ENCODE measurements around the gene CCDC180.

The CCDC180 gene

DNA sequence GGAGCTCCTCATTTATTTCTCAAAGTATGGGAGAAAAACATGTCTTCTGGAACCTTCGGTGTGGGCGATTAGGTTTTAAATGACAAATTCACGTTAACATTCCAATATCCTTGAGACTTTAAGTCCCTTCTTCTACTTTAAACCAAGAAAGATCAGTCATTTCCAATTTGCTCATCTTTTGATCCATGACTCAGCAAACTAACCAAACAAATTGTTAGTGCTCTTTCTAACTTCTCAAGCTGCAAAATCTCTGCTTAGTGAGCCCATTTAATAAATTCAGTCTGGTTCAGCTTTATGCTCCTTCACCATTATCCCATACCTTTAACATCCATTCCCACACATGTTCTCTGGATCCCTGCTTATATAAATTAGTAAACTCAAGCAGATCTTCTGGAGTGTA is 5.5 kb upstream of the CCDC180 start:
- peaks cover 23% of the 10 kb centered on the region for H3K36me3 Mint-ChIP-seq
- no peaks in the 10 kb centered on the region for H3K4me1 Mint-ChIP-seq (ENCODE audit: low read depth)
- H3K27ac Mint-ChIP-seq, result no peak overlapping the region
- H3K4me3 Mint-ChIP-seq, result no peak overlapping the region
- H3K27me3 Mint-ChIP-seq, result peaks cover 8% of the 10 kb centered on the region
- peaks cover 36% of the 10 kb centered on the region for H3K9me3 Mint-ChIP-seq (ENCODE audit: low read depth)

DNA sequence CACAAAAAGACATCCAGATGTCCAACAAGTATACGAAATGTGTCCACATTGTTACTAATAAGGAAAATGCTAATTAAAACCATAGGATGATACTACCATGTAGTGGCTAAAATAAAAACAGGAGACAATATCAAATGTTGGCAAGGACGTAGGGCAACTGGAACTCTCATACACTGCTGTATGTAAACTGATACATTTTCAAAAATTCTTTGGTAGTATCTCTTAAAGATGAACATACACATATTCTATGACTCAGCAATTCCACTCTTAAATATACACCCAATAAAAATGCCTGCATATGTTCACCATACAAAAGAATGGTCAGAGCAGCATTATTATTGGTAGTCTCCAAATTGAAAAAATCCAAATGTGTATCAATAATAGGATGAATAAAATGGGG is 2.9 kb upstream of the CCDC180 start:
- Mint-ChIP-seq H3K36me3 (peaks cover 17% of the 10 kb centered on the region), H3K27ac (no peak overlapping the region), H3K9me3 (ENCODE audit: low read depth) (peaks cover 25% of the 10 kb centered on the region)

DNA sequence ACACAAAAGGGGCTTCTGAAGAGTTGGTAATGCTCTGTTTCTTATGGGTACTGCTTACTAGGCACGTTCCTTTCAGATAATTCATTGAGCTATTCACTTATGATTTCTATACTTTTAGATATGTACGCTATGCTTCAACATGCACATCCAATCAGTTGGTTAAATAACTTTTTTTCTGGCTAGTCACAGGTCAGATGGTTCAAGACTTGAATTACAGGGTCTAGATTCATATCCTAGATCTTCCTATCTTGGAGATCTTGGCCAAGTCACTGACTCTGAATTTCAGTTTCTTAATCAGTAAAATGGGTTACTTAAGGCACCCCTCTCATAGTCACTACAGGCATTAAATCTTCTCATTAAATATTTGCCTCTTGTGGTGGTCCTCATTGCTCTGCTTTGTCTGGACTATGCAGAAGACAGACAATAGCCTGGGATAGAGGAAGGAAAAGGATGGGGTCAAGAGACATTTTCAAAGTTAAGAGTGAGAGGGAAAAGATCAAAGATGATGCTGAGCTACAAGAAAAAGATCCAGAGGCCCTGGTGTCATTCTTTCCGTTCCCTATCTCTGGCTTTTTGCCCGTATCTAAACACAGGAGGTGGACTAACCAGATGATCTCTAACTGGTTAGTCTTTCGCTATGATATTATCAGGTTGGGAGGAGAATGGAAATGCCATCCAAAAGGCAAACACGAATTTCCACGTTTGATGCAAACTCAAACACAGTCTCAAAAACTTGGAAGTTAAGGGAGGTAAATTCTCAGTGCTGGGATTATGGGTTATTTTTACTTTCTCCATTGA is 1.8 kb upstream of the CCDC180 start:
- H3K27me3 Mint-ChIP-seq, result peaks cover 8% of the 10 kb centered on the region
- no peaks in the 10 kb centered on the region for H3K4me1 Mint-ChIP-seq (ENCODE audit: low read depth)
- H3K36me3 Mint-ChIP-seq, result peaks cover 17% of the 10 kb centered on the region
- H3K4me3 Mint-ChIP-seq, result no peak overlapping the region
- H3K27ac Mint-ChIP-seq, result no peak overlapping the region
- peaks cover 21% of the 10 kb centered on the region for H3K9me3 Mint-ChIP-seq (ENCODE audit: low read depth)

More for the DNA sequence above, 2.9 kb upstream of the CCDC180 start:
- H3K4me3 Mint-ChIP-seq, result no peak overlapping the region
- peaks cover 8% of the 10 kb centered on the region for H3K27me3 Mint-ChIP-seq
- H3K4me1 Mint-ChIP-seq (ENCODE audit: low read depth), result no peaks in the 10 kb centered on the region

DNA sequence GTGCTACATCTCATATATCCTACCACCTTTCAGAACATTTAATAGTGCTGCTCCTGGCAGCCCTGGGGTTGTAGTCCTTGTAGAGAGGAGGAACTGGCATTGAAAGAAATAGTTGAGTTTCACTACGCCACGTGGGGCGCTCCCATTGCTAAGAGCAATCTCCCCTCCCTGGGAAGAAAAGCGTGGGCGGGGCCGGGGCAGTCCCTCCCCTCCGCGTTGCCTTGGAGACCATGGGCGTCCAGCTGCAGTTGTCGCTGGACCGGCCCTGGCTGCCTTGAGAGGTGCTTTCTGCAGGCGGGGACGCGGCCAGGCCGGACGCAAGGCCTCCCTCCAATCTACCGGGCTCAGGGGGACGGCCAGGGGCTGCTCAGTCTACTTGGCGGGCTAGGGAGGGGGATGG is 368 bp upstream of the CCDC180 start:
- no peaks in the 10 kb centered on the region for H3K4me1 Mint-ChIP-seq (ENCODE audit: low read depth)
- H3K36me3 Mint-ChIP-seq, result peaks cover 10% of the 10 kb centered on the region
- peaks cover 6% of the 10 kb centered on the region for H3K27me3 Mint-ChIP-seq
- no peak overlapping the region for H3K27ac Mint-ChIP-seq
- no peak overlapping the region for H3K4me3 Mint-ChIP-seq
- peaks cover 9% of the 10 kb centered on the region for H3K9me3 Mint-ChIP-seq (ENCODE audit: low read depth)

DNA sequence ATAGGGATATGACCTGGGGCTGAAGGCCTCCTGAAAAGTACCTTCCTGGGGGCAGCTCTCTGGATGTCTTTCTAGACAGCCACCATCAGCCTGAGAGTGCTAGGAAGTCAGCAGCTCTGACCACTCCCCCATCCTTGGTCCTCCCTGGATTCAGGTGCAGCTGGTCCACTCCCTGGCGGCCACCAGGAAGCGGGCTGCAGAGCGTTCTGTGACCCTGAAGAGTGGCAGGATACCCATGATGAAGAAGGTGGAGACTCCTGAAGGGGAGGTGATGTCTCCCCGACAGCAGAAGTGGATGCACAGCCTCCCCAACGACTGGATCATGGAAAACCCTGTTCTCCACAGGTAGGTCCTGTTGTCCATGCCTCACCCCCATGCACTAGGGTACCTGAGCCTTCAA is 1.8 kb downstream of the CCDC180 start:
- Mint-ChIP-seq H3K36me3 (peaks cover 5% of the 10 kb centered on the region), H3K27me3 (peaks cover 2% of the 10 kb centered on the region), H3K4me1 (ENCODE audit: low read depth) (no peaks in the 10 kb centered on the region)

DNA sequence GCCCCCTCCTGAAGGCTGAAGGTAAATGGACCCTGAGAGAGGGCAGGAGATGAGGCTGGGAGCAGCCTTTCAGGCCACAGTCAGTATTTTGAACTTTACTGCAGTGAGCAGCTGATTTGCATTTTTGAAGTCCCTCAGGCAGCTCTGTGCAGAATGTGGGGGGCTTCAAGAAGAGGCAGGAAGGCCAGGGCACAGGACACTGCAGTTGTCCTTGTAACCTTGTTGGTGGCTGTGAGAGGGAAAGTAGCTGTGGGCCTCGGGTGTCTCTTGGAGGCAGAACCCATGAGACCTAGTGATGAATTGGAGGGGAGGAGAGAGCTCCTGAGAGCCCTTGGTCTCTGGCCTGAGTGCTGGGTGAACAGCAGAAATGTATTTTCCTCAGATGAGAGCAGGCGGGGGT is 2.6 kb downstream of the CCDC180 start:
- Mint-ChIP-seq H3K4me3 (no peak overlapping the region), H3K4me1 (ENCODE audit: low read depth) (no peaks in the 10 kb centered on the region), H3K27me3 (peaks cover 2% of the 10 kb centered on the region), H3K27ac (no peak overlapping the region), H3K9me3 (ENCODE audit: low read depth) (no peaks in the 10 kb centered on the region), H3K36me3 (peaks cover 5% of the 10 kb centered on the region)

More for the DNA sequence above, 1.8 kb downstream of the CCDC180 start:
- Mint-ChIP-seq H3K4me3 (no peak overlapping the region), H3K9me3 (ENCODE audit: low read depth) (peaks cover 3% of the 10 kb centered on the region), H3K27ac (no peak overlapping the region)

DNA sequence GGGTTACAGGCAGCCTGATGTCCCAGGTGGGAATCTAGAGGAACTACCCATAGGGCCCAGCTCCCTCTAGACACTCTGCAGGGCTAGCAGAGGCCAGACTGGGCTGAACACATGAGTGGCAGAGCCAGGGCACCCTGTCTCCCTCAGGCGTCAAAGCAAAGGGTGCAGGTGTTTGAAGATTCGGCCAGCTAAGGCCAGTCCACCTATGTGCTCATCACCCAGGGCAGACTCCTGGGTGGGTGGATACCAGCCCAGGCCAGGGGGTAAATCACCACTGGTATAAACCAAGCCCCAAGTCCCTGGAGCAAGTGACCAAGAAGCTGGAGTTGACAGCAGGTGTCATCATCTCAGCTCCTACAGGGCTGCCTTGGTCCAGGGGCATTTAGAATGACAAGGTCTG is 3.4 kb downstream of the CCDC180 start:
- Mint-ChIP-seq H3K27me3 (peaks cover 1% of the 10 kb centered on the region), H3K36me3 (peaks cover 8% of the 10 kb centered on the region), H3K4me1 (ENCODE audit: low read depth) (no peaks in the 10 kb centered on the region), H3K27ac (no peak overlapping the region), H3K4me3 (no peak overlapping the region), H3K9me3 (ENCODE audit: low read depth) (no peaks in the 10 kb centered on the region)

DNA sequence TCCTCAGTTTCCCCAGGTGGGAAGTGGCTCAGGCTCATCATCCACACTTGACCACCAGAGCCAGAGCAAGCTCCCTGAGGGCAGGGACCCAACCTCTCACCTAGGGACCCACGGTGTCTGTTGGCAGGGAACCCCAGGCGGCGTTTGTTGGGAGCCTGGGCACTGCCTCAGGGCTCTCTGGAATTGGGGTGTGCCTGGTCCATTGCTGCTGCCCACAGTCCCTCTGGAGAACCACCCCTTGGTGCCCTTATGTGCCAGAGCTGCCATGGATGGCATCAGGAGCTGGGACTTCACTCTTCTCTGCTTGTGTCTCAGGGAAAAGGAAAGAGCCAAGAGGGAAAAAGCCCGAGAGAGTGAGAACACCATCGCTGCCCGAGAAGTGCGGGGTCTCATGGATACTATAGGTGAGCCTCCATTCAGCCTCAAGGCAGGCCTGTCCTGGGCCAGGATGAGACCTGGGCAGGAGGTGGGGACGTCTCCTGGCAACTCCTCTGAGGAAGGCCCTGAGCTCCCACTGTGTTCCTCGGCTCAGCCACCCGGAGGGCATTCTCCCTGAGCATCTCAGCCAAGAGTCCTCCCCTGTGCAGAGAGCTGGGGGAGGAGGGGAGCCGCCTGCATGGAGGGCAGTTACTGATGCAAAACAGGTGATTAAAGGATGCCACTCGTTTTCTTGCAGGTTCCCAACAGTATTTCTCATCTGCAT is 4.5 kb downstream of the CCDC180 start:
- peaks cover 8% of the 10 kb centered on the region for H3K36me3 Mint-ChIP-seq
- no peak overlapping the region for H3K27ac Mint-ChIP-seq
- no peaks in the 10 kb centered on the region for H3K27me3 Mint-ChIP-seq
- no peaks in the 10 kb centered on the region for H3K4me1 Mint-ChIP-seq (ENCODE audit: low read depth)
- no peaks in the 10 kb centered on the region for H3K9me3 Mint-ChIP-seq (ENCODE audit: low read depth)
- H3K4me3 Mint-ChIP-seq, result no peak overlapping the region

DNA sequence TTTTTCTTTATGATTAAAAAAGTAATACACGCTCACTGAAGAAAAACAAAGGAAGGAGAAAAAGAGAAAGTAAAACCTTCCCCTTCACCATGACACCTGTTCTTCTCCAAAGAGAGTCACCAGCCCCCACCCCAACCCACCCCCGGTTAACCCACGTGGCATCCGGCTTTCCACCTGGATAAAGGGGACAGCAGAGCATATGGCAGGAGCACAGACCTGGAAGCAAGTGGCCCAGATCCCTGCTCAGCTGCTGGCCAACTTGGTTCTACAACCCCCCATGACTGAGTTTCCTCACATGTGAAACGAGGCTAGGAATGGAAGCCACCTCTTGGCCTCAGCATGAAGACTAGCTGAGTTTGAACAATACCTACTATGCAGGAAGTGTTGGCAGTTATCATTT is 5.1 kb downstream of the CCDC180 start:
- Mint-ChIP-seq H3K4me3 (no peak overlapping the region), H3K27me3 (no peaks in the 10 kb centered on the region), H3K27ac (no peak overlapping the region), H3K4me1 (ENCODE audit: low read depth) (no peaks in the 10 kb centered on the region), H3K9me3 (ENCODE audit: low read depth) (no peaks in the 10 kb centered on the region), H3K36me3 (peaks cover 8% of the 10 kb centered on the region)

DNA sequence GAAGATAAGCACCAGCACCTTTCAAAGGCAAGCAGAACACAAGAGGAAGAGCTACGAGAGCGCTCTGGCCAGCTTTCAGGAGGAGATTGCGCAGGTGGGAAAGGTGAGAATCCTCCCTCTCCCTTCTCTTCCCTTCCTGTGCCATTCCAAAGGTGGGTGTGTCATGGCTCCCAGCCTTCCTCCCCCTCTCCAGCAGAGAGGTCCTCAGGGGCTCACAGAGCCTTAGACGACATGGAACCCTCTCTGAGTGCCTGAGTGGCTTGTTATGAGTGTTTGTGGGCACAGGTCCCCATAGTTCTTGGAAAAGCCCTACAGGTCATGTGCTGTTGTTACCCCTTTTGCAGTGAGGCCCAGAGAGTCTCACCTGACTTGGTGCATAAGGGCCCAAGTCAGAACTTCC is 5.8 kb downstream of the CCDC180 start:
- H3K36me3 Mint-ChIP-seq, result peaks cover 8% of the 10 kb centered on the region
- H3K4me3 Mint-ChIP-seq, result no peak overlapping the region
- no peaks in the 10 kb centered on the region for H3K9me3 Mint-ChIP-seq (ENCODE audit: low read depth)
- no peaks in the 10 kb centered on the region for H3K27me3 Mint-ChIP-seq
- no peaks in the 10 kb centered on the region for H3K4me1 Mint-ChIP-seq (ENCODE audit: low read depth)
- H3K27ac Mint-ChIP-seq, result no peak overlapping the region

DNA sequence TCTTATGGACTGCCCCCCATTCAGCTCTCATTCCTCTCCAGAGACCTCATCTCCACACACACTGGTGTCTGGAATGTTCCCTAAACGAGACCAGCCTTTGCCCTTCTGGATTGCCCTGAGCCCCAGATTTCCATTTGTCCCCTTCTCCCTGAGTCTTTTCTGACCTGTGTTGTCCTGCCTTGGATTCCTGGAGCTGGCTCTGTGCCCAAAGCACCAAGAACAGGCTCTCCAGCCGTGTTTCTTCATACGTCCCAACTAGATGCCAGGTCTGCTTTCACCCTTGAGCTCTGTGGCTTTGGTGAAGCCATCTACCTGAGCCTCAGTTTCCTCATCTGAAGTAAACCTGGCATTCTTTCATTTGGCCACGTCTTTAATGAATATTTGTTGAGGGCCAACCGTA is 6.3 kb downstream of the CCDC180 start:
- Mint-ChIP-seq H3K9me3 (ENCODE audit: low read depth) (no peaks in the 10 kb centered on the region), H3K27ac (no peak overlapping the region), H3K4me1 (ENCODE audit: low read depth) (no peaks in the 10 kb centered on the region), H3K4me3 (no peak overlapping the region), H3K27me3 (no peaks in the 10 kb centered on the region), H3K36me3 (peaks cover 8% of the 10 kb centered on the region)

DNA sequence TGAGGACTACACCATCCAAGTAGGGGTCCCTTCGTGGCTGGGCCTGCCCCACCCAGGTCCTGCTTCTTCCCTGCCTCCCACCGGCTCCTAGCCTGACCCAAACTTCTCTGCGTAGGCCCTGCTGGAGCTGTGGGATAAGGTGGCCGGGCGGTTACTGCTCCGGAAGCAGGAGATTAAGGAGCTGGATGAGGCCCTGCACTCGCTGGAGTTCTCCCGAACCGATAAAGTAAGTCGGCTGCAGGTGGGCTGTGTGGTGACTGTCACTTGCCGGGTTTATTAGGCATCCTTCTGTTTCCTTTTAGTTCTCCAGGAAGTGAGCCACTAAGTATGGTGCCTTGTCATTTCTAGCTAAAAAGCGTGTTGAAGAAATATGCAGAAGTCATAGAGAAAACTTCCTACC is 7.0 kb downstream of the CCDC180 start:
- Mint-ChIP-seq H3K27me3 (no peaks in the 10 kb centered on the region), H3K36me3 (peaks cover 8% of the 10 kb centered on the region), H3K4me3 (no peak overlapping the region), H3K27ac (no peak overlapping the region), H3K9me3 (ENCODE audit: low read depth) (no peaks in the 10 kb centered on the region), H3K4me1 (ENCODE audit: low read depth) (peaks cover 3% of the 10 kb centered on the region)

DNA sequence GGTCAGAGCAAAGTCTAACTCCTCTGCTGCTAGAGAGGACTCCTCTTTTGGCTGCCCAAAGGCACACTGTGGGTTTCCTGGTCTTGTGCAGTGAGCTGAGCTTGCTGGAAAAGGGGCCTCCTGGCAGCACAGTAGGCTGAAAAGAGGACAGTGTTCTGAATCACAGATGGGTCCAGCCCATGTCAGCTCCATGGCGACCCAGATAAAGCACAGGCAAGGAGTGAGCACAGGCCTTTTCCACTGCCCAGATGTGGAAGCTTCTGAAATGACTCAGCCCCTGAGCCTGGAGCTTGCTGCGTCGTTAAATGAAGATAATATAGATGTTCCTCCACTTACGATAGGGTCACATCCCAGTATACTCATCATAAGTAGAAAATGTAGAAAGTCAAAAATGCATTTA is 8.1 kb downstream of the CCDC180 start:
- no peaks in the 10 kb centered on the region for H3K27me3 Mint-ChIP-seq
- H3K36me3 Mint-ChIP-seq, result peaks cover 8% of the 10 kb centered on the region
- H3K4me1 Mint-ChIP-seq (ENCODE audit: low read depth), result peaks cover 4% of the 10 kb centered on the region
- no peak overlapping the region for H3K4me3 Mint-ChIP-seq
- no peaks in the 10 kb centered on the region for H3K9me3 Mint-ChIP-seq (ENCODE audit: low read depth)
- no peak overlapping the region for H3K27ac Mint-ChIP-seq

DNA sequence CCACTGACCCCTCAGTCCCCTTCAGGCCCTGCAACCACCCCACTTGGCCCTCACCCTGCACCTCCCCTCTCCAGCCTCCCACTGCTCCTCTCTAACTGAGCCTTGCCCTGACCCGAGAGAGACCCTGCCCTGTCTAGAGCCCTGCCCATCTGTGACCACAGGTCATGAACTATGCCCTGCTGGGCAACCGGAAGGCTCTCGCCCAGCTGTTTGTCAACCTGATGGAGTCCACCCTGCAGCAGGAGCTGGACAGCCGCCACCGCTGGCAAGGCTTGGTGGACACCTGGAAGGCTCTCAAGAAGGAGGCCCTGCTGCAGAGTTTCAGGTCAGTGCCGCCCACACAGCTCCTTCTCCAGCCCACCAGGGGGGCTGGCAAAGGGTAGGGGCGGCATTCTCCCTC is 9.4 kb downstream of the CCDC180 start:
- Mint-ChIP-seq H3K27me3 (no peaks in the 10 kb centered on the region), H3K36me3 (peaks cover 14% of the 10 kb centered on the region), H3K9me3 (ENCODE audit: low read depth) (no peaks in the 10 kb centered on the region), H3K4me3 (no peak overlapping the region), H3K4me1 (ENCODE audit: low read depth) (peaks cover 4% of the 10 kb centered on the region), H3K27ac (no peak overlapping the region)

DNA sequence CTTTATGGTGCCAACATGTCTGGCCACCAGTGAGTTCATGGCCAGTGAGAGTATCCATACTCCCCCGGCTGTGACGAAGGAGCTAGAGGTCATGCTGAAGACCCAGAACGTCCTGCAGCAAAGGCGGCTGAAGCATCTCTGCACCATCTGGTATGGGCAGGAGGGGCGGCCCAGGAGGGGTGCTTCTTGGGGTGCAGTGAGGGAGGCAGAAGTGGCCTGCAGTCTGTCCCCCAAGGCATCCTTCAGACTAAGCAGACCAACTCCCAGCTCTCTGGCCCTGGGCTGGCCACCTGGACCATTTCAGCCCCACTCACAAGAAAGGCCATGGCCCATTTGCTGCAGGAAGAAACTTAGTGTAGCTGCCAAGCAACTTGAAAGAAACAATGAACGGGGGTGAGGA is 11.0 kb downstream of the CCDC180 start:
- Mint-ChIP-seq H3K4me3 (no peak overlapping the region), H3K36me3 (peaks cover 20% of the 10 kb centered on the region), H3K4me1 (ENCODE audit: low read depth) (peaks cover 4% of the 10 kb centered on the region), H3K9me3 (ENCODE audit: low read depth) (no peaks in the 10 kb centered on the region), H3K27me3 (no peaks in the 10 kb centered on the region), H3K27ac (no peak overlapping the region)

DNA sequence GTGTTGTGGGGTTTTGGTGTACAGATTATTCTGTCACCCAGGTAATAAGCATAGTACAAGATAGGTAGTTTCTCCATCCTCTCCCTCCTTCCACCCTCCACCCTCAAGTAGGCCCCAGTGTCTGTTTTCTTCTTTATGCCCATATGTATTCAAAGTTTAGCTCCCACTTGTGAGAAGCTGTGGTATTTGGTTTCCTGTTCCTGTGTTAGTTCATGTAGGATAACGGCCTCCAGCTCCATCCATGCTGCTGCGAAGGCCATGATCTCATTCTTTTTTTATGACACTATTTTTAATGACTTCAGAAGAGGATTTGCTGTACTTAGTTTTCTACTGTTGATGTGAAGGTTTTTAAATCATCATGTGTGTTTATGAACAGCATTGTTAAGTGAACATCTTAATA is 11.9 kb downstream of the CCDC180 start:
- no peak overlapping the region for H3K4me3 Mint-ChIP-seq
- no peaks in the 10 kb centered on the region for H3K9me3 Mint-ChIP-seq (ENCODE audit: low read depth)
- H3K27me3 Mint-ChIP-seq, result no peaks in the 10 kb centered on the region
- H3K36me3 Mint-ChIP-seq, result peaks cover 15% of the 10 kb centered on the region
- H3K4me1 Mint-ChIP-seq (ENCODE audit: low read depth), result peaks cover 4% of the 10 kb centered on the region
- no peak overlapping the region for H3K27ac Mint-ChIP-seq

All from activated naive CD8-positive, alpha-beta T cell (primary cell).